Middle frontal gyrus (tissue), 1 donor: ENCODE data around the gene PRSS33.

Experiments
- DNase-seq: peaks from one replicate; pipeline ENCODE4 v3.0.0-alpha.2; 2015; ENCODE audit warnings: low spot score; ENCODE audit errors: extremely low spot score

Gene PRSS33, protein sequence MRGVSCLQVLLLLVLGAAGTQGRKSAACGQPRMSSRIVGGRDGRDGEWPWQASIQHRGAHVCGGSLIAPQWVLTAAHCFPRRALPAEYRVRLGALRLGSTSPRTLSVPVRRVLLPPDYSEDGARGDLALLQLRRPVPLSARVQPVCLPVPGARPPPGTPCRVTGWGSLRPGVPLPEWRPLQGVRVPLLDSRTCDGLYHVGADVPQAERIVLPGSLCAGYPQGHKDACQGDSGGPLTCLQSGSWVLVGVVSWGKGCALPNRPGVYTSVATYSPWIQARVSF

DNA sequence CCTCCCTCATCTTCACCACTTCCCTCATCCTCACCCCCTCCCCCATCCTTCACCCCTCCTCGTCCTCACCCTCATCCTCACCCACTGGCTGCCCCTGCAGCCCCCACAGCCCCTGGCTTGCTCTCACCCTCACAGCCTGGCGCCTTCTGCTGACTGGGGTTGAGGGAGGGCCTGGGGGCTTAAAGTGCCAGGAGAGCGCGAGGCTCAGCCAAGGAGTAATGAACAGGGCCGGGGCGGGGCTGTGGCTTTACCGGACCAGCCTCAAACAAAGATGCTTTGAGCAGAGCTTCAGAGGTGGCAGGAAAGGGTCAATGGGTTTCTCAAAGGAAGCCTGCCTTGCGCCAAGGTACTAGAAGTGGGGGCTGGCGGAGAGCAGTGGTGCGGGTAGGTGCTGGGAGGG, at the start of gene PRSS33:
TSS of gene PRSS33 (minus strand) at position 155 of the 400 bp plus-strand sequence. CDS start 1,013 bp downstream, outside the sequence.
- no peak for DNase-seq

DNA sequence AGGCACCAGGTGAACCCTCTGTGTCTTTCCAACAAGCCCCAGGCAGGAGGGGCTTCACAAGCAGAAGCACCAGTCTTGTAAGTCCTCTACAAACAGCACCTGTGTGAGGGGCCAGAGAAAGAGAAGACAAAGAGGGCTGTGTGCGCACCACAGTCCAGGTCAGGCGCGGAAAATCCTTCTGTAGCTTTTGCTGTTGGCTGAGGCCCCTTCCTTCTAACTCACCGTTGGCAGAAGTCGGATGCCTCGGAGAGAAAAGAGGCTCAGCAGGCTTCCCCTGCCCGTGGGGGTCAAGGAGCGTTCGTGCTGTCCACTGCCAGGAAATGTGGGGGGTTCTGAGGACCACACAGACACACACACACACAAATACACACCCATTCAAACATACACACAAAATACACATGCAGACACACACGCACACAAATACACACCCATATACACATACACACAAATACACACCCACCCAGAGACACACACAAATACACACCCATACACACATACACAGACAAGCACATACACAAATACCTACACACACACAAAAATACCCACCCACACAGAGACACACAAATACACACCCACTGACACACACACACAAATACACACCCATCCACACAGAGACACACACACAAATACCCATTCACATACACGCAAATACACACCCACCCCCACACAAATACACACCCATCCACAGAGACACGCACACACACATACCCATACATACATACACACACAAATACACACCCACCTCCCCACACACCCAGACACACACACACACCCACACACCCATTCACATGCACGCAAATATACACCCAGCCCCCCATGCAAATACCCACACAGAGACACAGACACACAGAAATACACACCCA, 49.5 kb upstream of the PRSS33 start:
- DNase-seq = no peak

DNA sequence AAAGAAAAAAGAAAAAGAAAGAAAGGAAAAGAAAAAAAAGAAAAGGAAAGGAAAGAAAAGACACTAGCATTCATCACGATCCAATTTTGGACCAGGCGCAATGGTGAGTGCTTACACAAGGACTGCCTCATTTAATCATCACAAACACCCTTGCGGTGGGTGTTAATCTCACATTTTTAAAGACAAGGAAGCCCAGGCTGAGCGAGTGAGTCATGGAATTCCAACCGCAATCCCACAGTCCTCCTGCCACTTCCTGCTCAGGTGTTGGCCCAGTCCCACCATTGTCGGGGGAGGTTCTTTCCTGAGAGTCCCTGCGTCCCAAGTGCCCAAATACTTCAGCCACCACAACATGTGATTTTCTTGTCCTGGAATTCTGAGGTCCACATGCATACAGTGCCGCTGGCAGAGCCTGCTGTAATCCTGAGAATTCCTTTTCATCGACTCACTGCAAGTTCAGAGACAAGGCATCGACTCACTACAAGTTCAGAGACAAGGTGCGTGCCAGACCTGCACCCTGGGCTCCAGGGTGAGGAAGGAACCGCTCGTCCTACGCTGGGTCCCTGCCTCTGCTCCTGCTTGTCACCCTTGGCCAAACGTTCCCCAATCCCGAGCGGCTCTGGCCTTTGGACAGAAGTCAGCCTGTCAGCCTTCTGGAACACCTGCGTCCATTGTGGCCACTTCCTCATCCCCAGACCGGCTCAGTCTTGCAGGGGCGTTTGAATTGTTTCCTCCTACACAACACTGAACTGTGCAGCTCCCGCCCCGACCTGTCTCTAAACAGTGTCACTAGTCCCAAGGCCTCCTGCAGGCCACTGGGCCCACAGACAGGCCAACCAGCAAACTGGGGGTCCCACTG, 48.5 kb upstream of the PRSS33 start:
- DNase-seq = peak; percentile 9

DNA sequence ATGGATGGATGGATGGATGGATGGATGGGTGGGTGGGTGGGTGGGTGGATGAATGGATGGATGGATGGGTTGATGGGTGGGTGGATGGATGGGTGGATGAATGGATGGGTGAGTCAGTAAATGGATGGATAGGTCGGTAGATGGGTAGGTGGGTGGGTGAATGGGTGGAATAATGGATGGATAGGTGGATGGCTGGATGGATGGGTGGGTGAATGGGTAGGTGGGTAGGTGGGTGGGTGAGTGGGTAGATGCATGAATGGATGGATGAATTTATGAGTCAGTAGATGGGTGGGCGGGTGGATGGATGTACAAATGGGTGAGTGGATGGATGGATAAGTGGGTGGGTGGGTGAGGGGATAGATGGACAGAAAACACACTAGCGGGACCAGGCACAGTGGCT, 47.6 kb upstream of the PRSS33 start:
- no peak for DNase-seq

DNA sequence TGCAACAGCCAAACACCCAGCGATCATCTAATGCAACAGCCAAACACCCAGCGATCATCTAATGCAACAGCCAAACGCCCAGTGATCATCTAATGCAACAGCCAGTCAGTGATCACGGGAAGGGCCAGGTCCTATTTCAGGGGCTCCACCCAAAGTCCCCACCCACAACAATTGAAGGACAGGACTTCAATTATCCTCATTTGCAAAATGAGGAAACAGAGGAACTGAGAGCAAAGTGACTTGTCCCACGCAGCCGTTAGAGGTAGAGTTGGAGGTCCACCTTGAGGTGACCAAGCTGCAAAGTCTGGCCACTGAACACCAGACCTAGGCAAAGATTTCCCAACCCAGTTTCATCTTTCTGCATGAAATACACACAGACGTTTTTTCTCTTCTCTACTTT, 46.4 kb upstream of the PRSS33 start:
- DNase-seq = no peak

DNA sequence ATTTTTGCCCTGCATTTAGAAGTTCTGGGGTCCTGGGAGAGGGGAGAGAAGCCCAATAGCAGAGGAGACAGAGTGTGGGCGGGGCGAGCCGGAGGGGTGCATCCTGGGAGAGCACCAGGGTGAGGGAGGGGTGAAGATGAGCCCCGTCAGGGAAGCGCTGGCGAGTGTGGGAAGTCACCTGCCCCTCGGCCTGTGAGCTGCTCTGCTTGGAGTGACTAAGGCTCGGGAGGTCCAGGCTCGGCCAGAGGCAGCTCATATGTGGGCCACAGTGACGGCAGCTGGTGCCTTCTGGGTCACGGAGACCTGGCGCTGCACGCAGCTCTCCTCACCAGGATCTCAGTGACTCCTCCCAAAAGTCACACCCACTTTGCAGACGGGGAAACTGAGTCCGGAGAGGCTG, 43.8 kb upstream of the PRSS33 start:
- DNase-seq = no peak

DNA sequence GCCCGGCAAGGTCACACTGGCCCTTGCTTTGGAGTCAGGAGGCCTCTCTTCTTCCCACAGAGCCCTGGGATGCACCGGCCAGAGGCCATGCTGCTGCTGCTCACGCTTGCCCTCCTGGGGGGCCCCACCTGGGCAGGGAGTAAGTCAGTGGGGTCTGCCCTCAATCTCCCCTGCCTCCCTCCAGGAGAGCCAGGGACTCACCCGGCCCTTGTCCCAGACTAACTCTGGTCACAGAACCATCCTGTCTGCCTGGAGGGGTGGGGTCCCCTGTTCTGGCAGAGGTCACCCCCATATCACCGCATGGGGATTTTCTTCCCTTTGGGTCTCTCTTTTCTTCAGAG, 43.0 kb upstream of the PRSS33 start:
- DNase-seq = no peak

DNA sequence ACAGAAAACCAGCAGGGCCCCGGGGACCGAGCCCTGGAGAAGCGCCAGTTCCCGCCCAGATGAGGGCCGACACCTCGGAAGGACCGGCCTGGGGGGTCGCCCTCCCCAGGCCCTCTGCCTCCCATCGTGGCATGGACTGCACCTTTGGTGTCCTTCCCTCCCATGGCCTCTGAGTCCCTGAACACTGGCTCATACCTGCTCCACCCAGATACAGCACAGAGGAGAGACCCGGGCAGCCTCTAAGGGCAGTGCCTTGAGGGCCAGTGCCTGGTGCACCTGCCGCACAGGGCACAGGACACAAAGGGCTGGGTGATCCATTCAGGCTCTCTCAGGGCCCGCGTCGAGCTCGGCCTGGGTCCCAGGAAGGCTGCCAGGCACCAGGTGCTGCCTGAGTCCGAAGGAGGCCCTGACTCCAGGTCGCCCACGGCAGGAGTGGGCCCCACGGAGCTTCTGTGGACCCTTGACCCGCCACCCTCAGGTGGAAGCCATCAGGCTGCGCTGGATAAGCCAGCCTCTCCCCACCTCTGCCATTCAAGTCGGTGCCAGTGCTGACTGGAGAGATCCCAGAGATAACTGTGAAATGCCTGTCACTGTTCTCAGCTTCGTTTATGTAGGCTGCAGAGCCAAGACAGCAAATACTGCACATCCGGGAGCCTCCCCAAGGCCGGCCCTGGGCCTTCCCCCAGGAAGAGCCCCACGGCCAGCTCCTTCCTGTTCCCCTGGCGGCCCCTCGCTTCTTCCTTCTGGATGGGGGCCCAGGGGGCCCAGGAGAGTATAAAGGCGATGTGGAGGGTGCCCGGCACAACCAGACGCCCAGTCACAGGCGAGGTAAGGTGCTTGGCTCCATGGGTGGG, 42.4 kb upstream of the PRSS33 start, which contains the start of gene ZG16B:
TSS of gene ZG16B (plus strand) at position 803 of the 854 bp plus-strand sequence. CDS start 139 bp downstream, outside the sequence.
- no peak for DNase-seq

DNA sequence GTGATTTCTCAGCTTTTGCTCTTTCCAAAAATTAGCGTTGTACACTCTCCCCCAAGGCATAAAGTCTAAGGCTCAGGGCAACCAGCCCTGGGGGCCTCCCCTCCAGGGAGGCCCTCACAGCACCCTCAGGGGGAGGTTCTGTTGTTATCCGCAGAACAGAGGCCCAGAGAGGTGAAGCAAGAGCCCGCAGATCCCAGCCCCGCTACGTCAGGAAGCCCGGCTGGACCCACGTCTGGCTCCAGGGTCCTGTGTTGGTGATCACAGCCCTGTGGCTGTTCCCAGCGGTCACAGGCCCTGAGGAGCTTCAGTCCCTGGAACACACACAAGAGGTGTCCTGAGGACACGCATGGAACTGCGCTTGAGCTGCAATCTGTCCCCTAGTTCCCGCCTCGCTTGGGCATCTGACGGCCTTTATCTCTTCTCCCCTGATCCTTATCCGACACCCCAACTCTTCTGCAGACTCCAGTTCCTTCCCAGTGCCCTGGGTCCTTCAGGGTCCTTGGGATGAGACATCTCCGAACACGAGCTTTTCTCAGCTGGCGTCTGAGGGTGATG, 41.6 kb upstream of the PRSS33 start:
- DNase-seq = no peak

DNA sequence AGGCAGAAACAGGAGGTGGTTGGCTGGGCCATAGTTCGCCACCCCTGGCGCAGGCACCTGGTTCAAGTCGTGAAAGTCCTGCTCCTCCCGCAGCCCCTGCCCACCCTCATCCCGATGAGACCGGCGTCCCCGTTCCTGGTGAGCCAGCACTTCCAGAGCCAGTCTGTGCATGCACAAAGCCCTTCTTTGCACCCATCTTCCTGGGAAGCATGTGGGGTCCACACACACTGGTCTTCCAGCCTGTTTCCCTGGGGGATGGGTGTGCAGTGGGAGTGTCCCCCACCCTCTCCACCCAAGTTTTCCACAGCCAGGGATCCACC, 41.1 kb upstream of the PRSS33 start:
- no peak for DNase-seq

DNA sequence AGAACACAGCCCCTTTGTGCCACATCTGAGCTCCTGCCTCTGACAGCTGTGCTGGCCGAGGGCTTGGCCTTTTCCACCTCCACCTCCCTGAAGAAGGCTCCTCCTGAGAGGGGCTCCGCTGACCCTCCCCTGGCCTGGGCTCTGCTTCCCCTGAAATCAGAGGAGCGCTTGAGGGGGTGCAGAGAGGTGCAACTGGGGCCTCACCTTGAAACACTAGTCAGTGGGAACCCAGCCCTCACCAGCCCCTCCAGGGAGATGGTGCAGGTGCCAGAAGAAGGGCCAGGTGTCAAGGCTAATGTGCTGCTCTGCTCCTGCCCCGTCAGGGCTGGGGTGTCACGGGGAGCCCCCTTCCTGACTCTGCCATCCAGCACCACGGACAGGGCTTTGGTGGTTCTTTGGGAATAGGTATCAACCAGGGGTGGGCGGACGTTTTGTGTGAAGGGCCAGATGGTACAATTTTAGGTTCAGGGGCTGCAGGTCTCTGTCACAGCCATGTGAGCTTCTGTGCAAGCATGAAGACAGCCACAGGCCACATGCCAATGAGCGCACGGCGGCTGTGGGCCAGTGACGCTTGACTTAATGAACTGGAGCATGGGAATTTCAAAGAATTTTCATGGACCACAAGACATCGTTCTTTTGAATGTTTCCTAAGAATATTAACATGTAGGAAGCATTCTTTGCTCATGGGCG, 40.6 kb upstream of the PRSS33 start:
- DNase-seq = no peak

DNA sequence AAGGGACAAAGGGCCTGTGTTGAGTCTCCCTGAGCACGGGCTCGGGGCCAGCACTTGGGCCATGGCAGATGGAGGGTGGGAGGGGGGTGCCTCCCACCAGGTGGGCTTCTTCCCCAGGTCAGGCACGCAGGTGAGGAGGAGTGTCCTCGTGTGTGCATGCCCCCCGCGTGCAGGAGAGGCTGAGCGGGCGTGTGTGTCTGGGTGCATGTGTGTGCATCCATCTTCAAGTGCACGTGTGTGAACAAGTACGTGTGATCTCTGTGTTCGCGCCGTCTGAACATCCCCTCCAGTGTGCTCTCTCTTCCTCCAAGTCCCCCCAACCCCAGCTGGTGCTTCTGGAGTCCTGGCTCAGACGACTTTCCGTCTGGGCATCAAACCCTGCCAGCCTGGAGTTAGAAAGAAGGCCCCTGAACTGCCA, 40.0 kb upstream of the PRSS33 start:
- DNase-seq = no peak

DNA sequence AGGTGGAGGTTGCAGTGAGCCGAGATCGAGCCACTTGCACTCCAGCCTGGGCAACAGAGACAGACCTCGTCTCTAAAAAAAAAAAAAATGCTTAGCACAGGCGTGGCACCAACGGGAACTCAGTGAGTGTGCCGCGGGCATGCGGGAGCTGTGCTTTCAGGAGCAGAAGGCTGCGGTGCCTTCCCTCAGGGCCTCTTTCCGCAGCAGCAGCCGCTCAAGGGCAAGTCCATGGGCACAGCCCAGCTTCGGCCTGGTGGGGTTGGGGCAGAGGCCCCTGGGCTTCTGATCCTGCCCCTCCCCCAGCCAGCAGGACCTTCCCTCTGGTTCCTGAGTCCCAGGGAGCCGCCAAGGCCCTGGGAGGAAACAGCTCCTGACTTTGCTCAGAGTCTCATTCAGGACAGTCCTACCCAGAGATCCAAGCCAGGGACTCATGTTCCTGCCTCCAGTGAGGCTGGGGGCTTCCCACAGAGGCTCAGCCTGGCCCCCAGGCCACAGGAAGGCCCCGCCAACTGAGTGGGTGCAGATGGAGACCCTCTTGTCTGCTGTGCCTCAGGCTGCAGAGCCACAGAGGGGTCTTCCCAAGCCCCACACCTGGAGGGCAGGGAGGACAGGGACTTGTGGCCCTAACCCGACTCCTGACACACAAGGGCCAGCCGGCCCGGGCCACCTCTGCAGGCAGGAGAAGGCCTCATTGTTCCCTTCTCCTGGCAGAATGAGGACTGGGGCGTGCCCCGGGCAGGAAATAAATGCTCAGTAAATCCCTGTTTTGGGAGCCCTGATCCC, 39.4 kb upstream of the PRSS33 start:
- DNase-seq = no peak

DNA sequence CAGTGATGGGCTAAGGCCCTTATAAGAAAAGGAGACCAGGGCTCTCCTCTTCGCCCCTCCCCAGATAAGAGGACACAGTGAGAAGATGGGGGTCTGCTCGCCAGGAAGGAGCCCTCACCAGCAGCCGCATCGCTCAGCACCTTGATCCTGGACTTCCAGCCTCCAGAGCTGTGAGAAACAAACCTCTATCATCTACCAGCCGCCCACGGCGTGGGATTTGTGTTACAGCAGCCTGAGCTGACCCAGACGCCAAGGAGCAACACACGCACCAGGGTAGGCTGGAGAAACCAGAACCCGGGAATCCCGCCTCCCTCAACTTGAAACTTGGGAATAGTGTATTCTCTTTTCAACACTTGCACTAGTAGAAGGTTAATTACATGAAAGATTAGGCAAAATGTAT, 38.5 kb upstream of the PRSS33 start:
- DNase-seq = no peak

DNA sequence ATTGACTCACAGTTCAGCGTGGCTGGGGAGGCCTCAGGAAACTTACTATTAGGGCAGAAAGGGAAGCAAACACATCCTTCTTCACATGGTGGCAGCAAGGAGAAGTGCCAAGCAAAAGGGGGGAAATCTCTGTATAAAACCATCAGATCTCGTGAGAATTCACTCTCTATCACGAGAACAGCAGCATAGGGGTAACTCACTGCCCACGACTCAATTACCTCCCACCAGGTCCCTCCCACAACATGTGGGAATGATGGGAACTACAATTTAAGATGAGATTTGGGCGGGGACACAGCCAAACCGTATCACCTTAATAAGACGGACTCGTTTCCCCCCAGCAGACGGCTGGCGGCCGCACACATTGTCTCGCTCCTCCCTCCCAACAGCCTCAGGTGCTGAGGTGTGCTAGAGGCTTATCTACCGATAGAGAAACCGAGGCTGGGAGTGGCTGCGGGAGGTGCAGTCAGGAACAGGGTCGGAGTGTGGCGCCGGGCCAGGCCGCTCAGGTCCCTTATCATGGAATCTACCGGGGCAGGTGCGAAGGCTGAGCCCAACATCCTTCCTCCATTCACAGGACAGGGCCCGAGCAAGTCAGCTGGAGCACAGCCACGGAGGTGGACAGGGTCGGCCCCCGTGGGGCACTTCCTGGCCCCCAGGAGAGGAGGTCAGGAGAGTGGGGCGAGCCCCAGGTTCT, 37.8 kb upstream of the PRSS33 start:
- DNase-seq = no peak

DNA sequence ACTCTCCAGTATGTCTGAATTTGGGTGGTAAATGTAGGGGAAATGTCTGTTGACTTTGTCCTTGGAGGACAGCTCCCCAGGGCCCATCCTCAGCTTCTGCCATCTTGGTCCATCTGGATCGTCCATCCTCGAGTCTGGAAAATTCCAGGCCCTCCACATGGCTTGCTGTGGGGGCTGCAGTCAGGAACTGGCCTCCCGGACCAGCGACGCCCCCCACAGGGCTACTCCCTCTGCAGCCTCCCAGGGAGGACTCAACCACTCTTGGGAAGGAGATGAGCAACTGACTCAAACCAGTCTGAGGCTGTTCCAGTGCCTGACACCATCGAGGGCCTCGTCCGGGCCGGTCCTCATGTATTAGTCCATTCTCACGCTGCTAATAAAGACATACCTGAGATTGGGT, 37.3 kb upstream of the PRSS33 start:
- no peak for DNase-seq

DNA sequence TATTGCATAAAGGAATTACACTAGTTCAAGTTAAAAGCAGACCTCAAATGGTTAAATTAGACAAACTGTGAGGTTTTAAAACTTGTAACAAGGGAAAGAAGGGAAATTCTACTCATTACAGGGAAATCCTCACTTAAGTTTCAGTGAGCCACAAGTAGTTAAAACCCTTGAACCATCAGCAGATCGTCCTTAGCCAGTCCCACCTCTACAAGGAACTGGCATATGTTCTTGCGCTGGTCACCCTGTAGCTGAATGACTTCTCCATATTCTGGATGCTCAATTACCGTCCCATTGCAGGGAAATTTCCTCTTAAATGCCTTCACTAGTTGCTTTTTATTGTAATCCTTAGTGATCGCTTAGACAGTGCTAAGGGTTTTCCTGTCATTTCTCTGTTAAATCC, 35.1 kb upstream of the PRSS33 start:
- DNase-seq = no peak

DNA sequence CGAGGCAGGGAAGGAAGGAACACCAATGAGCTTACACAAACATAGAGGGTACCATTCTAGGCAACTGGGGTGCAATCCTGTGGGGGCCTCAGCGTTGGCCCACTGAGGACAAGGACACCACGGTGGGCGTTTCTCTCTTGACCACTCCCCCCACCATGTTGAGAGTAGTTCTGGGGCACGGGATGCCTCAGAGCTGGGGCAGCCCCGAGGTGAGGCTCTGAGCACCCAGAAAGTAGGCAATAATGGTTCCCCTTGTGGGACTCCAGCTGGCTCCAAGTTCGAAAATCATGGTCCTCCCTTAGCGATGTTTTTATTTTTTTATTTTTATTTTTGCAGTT, 34.8 kb upstream of the PRSS33 start:
- no peak for DNase-seq
